Measurements from ENCODE around the gene STK38L. TPM values are rescaled to one million over a fixed set of nuclear protein-coding genes. Genes with fewer than 3 reads are reported as not detected.

STK38L gene
- total and polyA plus RNA-seq, 10 of the 15 experiments (the other 5 are each of a cell fraction or from before 2014, with no cell fraction given) = 43.0 to 154 (median 115) TPM

GRCh38 chr12:27332714-27333402, 88.8 kb downstream of the STK38L start, which contains the start of gene BMAL2 (continued):
- TF ChIP-seq E2F4 (IDR thresholded peaks at IDR 0.05; ENCODE audit: low read depth, low read length) = no peak
- peak; percentile 88 for TF ChIP-seq DPF2 (IDR thresholded peaks at IDR 0.05)
- peak; percentile 66 for TF ChIP-seq CREM (IDR thresholded peaks at IDR 0.05; ENCODE audit: low read depth)
- peak; percentile 83 for TF ChIP-seq CREB1 (IDR thresholded peaks at IDR 0.05; ENCODE audit: low read depth)
- no peak for TF ChIP-seq NFIC (IDR thresholded peaks at IDR 0.05; ENCODE audit: low read depth, low read length)
- TF ChIP-seq ZSCAN29 (IDR thresholded peaks at IDR 0.05) = no peak
- no peak for TF ChIP-seq ZNF274 (IDR thresholded peaks at IDR 0.05; ENCODE audit: insufficient read depth, insufficient read length)
- no peak for TF ChIP-seq ATF3 (IDR thresholded peaks at IDR 0.05; ENCODE audit: borderline replicate concordance, extremely low read depth, low read depth, low read length)
- TF ChIP-seq ZBTB4 (CRISPR knock-in tag; IDR thresholded peaks at IDR 0.05) = no peak
- no peak for TF ChIP-seq USF1 (IDR thresholded peaks at IDR 0.05; ENCODE audit: borderline replicate concordance, extremely low read length, insufficient read depth, low read depth, low read length)
- TF ChIP-seq ZNF687 (IDR thresholded peaks at IDR 0.05) = peak; percentile 54; the same call in 1 of the 2 replicates
- TF ChIP-seq BHLHE40 (IDR thresholded peaks at IDR 0.05; ENCODE audit: borderline replicate concordance in 1 of 2, low read depth in 2 of 2, low read length in 1 of 2) = peak in 1 of 2 experiments; percentile 54; a peak in 2 of 4 replicates
- TF ChIP-seq CHD4 (IDR thresholded peaks at IDR 0.05) = no peak
- no peak for TF ChIP-seq CTCF (IDR thresholded peaks at IDR 0.05 in 2 of 3, conservative IDR thresholded peaks at IDR 0.05 in 1 of 3; ENCODE audit: control insufficient read depth in 2 of 3, extremely low read depth in 1 of 3, insufficient read depth in 1 of 3, low read depth in 3 of 3, low read length in 3 of 3)
- no peak for TF ChIP-seq RB1 (IDR thresholded peaks at IDR 0.05; ENCODE audit: borderline replicate concordance)

Data from GM12878 (cell line).